ENCODE results near the gene ZBTB7C.

Gene ZBTB7C

DNA sequence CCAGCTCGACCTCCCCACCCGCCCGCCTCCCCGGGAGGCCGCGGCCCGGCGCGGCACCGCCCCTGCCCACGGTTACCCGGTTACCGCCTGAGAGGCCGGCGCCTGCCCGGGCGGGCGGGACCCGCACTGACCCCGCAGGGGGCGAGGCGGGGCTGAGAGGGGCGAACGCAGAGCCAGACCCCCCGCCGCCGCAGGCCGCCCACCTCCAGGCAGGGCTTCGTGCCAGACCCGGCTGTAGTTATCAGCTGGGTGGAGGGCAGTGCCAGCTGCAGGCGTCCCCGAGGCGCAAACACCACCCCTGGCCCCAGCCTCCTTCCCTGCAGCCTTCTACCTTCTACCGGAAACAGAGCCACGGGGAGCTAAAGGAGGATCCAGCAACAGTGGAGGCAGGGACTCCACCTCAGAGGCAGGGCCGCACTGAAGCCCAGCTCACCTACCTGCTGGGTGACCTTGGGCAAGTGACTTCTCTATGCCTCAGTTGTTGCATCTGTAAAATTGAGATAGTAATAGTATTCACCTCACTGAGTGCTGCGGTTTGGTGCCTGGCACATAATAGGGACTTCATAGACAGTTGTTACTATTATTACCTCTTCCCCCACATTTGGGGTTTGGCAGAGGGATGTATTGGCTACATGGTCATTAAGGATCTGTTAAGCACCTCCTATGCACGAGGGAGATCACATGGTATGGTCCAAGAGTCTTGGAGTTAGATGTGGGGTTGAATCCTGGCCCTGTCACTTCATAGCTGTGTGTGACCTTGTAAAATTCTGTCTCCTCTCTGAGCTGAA, 247.1 kb downstream of the ZBTB7C start:
- Histone ChIP-seq H3K4me3 (ENCODE audit: insufficient read length, low read depth) (peak overlapping the region; percentile 47), H3K36me3 (ENCODE audit: insufficient read depth, insufficient read length, low read length) (no peaks in the 10 kb centered on the region), H3K4me1 (ENCODE audit: insufficient read depth, insufficient read length) (peaks cover 14% of the 10 kb centered on the region), H3K27me3 (ENCODE audit: insufficient read depth, insufficient read length) (no peaks in the 10 kb centered on the region), H3K9me3 (ENCODE audit: insufficient read depth, low read length) (no peaks in the 10 kb centered on the region), H3K9ac (ENCODE audit: insufficient read length, low read depth) (peak overlapping the region; percentile 64)
- DNase-seq (ENCODE audit: low read depth, low spot score): no peak
- no peak for TF ChIP-seq YY1 (IDR thresholded peaks at IDR 0.05; ENCODE audit: insufficient read depth, insufficient read length)
- no peak for TF ChIP-seq SUZ12 (IDR thresholded peaks at IDR 0.05; ENCODE audit: extremely low read depth, insufficient read depth, insufficient read length)
- no peak for TF ChIP-seq ZNF274 (IDR thresholded peaks at IDR 0.05; ENCODE audit: low read depth, low read length)

DNA sequence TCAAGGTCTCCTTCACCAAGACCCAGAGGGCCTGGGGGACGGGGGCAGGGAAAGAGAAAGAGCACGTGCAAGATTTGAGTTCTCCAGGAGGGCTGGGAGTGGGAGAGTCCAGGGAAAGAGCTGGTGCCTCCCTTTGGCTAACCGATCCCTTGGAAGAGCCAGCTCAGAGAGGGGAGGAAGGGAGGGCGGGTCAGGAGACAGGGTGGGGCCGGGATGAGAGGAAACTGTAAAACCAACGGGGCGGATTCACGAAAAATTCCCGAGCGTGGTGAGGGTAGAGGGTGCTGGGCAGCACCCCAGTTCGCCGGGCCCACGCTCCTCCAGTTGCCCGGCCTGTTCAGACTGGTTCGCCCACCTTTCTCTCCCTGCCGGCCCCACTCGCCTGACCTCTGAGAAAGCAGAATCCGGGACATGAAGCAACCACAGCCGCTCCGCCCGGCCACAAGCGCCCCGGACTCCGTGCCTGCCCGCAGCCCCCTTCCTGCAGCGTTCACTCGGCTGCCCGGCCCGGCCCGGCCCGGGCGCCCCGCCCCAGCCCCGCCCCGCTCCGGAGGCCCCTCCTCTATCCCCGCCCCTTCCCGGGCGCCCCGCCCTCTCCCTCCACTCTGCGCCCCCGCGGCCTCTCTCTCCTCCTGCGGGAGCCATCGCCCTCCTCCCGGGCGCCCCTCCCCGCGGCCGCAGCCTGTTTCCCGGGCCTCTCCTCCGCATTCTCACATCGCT, 247.8 kb downstream of the ZBTB7C start:
- Histone ChIP-seq H3K27me3 (ENCODE audit: insufficient read depth, insufficient read length) (no peaks in the 10 kb centered on the region), H3K4me3 (ENCODE audit: insufficient read length, low read depth) (peak overlapping the region; percentile 55), H3K36me3 (ENCODE audit: insufficient read depth, insufficient read length, low read length) (no peaks in the 10 kb centered on the region), H3K4me1 (ENCODE audit: insufficient read depth, insufficient read length) (peaks cover 11% of the 10 kb centered on the region), H3K9me3 (ENCODE audit: insufficient read depth, low read length) (no peaks in the 10 kb centered on the region), H3K9ac (ENCODE audit: insufficient read length, low read depth) (peak overlapping the region; percentile 81)
- no peak for DNase-seq (ENCODE audit: low read depth, low spot score)
- TF ChIP-seq YY1 (IDR thresholded peaks at IDR 0.05; ENCODE audit: insufficient read depth, insufficient read length): no peak
- TF ChIP-seq SUZ12 (IDR thresholded peaks at IDR 0.05; ENCODE audit: extremely low read depth, insufficient read depth, insufficient read length): no peak
- no peak for TF ChIP-seq ZNF274 (IDR thresholded peaks at IDR 0.05; ENCODE audit: low read depth, low read length)

DNA sequence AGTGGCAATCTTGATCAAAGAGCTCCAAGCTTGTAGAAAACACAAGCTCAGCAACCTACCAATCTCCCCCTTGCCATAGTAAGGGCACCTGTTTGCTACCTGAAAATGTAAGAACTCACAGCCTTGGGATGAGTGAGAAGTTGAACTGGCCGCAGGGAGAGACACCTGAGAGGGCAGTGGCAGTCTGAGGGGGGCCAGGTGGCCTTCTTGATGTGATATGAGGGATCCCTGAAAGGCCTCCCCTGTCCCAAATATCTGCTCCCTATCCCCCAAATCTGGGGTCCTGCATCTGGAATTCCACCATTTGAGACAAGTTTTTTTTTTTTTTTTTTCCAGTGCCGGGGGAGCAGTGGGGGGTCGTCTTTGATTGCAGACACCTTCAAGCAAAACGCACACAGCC, 248.6 kb downstream of the ZBTB7C start:
- H3K27me3 ChIP-seq (ENCODE audit: insufficient read depth, insufficient read length): no peaks in the 10 kb centered on the region
- TF ChIP-seq ZNF274 (IDR thresholded peaks at IDR 0.05; ENCODE audit: low read depth, low read length) (no peak), YY1 (IDR thresholded peaks at IDR 0.05; ENCODE audit: insufficient read depth, insufficient read length) (no peak)
- no peak overlapping the region for H3K9ac ChIP-seq (ENCODE audit: insufficient read length, low read depth)

DNA sequence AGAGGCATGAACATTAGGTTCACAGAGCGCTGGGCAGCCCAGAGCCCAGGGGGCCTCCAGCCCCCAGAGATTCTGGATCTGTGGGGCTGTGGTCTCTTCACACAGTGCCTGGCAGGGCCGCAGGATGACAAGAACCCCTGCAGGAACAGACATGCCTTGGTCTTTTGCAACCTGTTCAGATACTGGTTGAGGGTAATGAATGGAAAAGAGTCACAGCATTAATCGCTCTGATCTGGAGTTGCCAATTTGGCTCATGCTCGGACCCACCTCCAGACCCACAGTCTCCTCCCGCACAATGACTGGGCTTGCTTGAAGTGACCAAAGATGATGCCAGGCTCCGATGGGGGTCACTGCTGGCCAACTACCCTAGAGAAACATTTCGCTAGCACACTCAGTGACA, 249.4 kb downstream of the ZBTB7C start:
- H3K27me3 ChIP-seq (ENCODE audit: insufficient read depth, insufficient read length): no peaks in the 10 kb centered on the region
- H3K4me3 ChIP-seq (ENCODE audit: insufficient read length, low read depth): no peak overlapping the region
- peaks cover 9% of the 10 kb centered on the region for H3K4me1 ChIP-seq (ENCODE audit: insufficient read depth, insufficient read length)
- H3K36me3 ChIP-seq (ENCODE audit: insufficient read depth, insufficient read length, low read length): no peaks in the 10 kb centered on the region
- DNase-seq (ENCODE audit: low read depth, low spot score): no peak
- no peak for TF ChIP-seq SUZ12 (IDR thresholded peaks at IDR 0.05; ENCODE audit: extremely low read depth, insufficient read depth, insufficient read length)
- no peak for TF ChIP-seq YY1 (IDR thresholded peaks at IDR 0.05; ENCODE audit: insufficient read depth, insufficient read length)
- TF ChIP-seq ZNF274 (IDR thresholded peaks at IDR 0.05; ENCODE audit: low read depth, low read length): no peak
- no peak overlapping the region for H3K9ac ChIP-seq (ENCODE audit: insufficient read length, low read depth)
- no peaks in the 10 kb centered on the region for H3K9me3 ChIP-seq (ENCODE audit: insufficient read depth, low read length)

More for the DNA sequence above, 248.6 kb downstream of the ZBTB7C start:
- Histone ChIP-seq H3K9me3 (ENCODE audit: insufficient read depth, low read length) (no peaks in the 10 kb centered on the region), H3K4me3 (ENCODE audit: insufficient read length, low read depth) (peak overlapping the region; percentile 55), H3K4me1 (ENCODE audit: insufficient read depth, insufficient read length) (peaks cover 11% of the 10 kb centered on the region), H3K36me3 (ENCODE audit: insufficient read depth, insufficient read length, low read length) (no peaks in the 10 kb centered on the region)
- DNase-seq (ENCODE audit: low read depth, low spot score): no peak

DNA sequence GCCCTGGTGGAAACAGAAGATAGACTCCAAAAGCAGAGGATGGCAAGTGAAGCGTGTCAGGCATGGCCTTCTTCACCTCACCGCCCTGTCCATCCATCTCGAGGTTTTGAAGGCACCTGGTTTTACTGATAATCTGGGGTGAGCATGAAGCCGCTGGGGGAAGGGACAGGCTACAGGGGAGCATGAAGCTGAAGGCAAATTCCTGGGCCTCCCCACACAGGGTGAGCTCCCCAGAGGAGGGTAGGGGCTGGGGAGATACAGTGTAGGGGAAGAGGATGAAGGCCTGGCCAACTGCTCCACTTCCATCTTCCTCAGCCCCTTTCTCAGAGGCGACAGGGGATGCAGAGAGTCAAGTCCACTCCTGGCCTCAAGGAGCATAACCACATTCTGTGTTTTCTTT, 250.5 kb downstream of the ZBTB7C start:
- no peaks in the 10 kb centered on the region for H3K36me3 ChIP-seq (ENCODE audit: insufficient read depth, insufficient read length, low read length)
- H3K9me3 ChIP-seq (ENCODE audit: insufficient read depth, low read length): no peaks in the 10 kb centered on the region
- no peak overlapping the region for H3K9ac ChIP-seq (ENCODE audit: insufficient read length, low read depth)
- H3K4me3 ChIP-seq (ENCODE audit: insufficient read length, low read depth): no peak overlapping the region
- TF ChIP-seq SUZ12 (IDR thresholded peaks at IDR 0.05; ENCODE audit: extremely low read depth, insufficient read depth, insufficient read length) (no peak), YY1 (IDR thresholded peaks at IDR 0.05; ENCODE audit: insufficient read depth, insufficient read length) (no peak), ZNF274 (IDR thresholded peaks at IDR 0.05; ENCODE audit: low read depth, low read length) (no peak)
- no peak for DNase-seq (ENCODE audit: low read depth, low spot score)
- H3K27me3 ChIP-seq (ENCODE audit: insufficient read depth, insufficient read length): no peaks in the 10 kb centered on the region
- H3K4me1 ChIP-seq (ENCODE audit: insufficient read depth, insufficient read length): peaks cover 6% of the 10 kb centered on the region

DNA sequence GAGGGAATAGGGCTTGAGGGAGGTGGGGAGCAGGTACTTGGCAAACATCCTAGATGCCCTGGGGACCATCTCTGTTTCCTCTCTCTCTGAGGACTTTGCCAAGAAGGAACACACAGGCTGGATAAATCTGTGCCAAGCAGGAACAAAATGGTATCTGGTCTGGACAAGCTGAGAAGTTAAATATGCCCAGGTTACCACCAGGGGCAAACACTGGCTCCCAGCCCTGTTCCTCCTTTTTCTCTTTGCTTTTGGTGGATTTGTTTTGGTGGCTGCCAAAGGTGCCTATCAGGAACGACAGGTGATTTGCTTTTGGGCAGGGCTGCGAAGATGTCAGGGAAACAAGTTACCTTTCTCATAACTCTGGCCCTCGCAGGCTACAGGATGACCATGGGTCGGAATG, 251.2 kb downstream of the ZBTB7C start:
- Histone ChIP-seq H3K4me1 (ENCODE audit: insufficient read depth, insufficient read length) (peaks cover 6% of the 10 kb centered on the region), H3K9ac (ENCODE audit: insufficient read length, low read depth) (no peak overlapping the region), H3K9me3 (ENCODE audit: insufficient read depth, low read length) (no peaks in the 10 kb centered on the region), H3K36me3 (ENCODE audit: insufficient read depth, insufficient read length, low read length) (no peaks in the 10 kb centered on the region), H3K4me3 (ENCODE audit: insufficient read length, low read depth) (no peak overlapping the region), H3K27me3 (ENCODE audit: insufficient read depth, insufficient read length) (no peaks in the 10 kb centered on the region)
- TF ChIP-seq ZNF274 (IDR thresholded peaks at IDR 0.05; ENCODE audit: low read depth, low read length) (no peak), YY1 (IDR thresholded peaks at IDR 0.05; ENCODE audit: insufficient read depth, insufficient read length) (no peak), SUZ12 (IDR thresholded peaks at IDR 0.05; ENCODE audit: extremely low read depth, insufficient read depth, insufficient read length) (no peak)
- no peak for DNase-seq (ENCODE audit: low read depth, low spot score)

DNA sequence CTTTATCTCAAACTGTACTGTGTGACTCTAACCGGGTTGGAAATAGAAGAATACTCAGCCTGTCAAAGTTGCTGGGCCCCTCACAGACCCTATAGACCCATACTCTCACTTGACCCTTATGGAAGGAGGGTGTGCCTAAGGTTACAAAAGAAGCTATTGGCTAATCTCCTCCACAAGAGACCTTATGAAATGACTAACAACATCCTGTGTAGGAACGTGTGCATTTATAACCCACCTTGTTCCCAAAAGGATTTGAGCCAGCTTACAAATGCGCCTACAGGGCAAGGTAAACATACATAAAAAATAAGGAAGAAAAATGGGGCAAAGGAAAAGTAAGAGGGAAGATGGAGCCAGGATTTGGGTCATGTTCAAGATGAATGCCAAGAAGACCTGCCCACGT, 253.3 kb downstream of the ZBTB7C start:
- no peak overlapping the region for H3K9ac ChIP-seq (ENCODE audit: insufficient read length, low read depth)
- no peaks in the 10 kb centered on the region for H3K9me3 ChIP-seq (ENCODE audit: insufficient read depth, low read length)
- H3K27me3 ChIP-seq (ENCODE audit: insufficient read depth, insufficient read length): no peaks in the 10 kb centered on the region
- DNase-seq (ENCODE audit: low read depth, low spot score): no peak
- no peak overlapping the region for H3K4me3 ChIP-seq (ENCODE audit: insufficient read length, low read depth)
- H3K4me1 ChIP-seq (ENCODE audit: insufficient read depth, insufficient read length): no peaks in the 10 kb centered on the region
- no peaks in the 10 kb centered on the region for H3K36me3 ChIP-seq (ENCODE audit: insufficient read depth, insufficient read length, low read length)
- TF ChIP-seq ZNF274 (IDR thresholded peaks at IDR 0.05; ENCODE audit: low read depth, low read length) (no peak), SUZ12 (IDR thresholded peaks at IDR 0.05; ENCODE audit: extremely low read depth, insufficient read depth, insufficient read length) (no peak), YY1 (IDR thresholded peaks at IDR 0.05; ENCODE audit: insufficient read depth, insufficient read length) (no peak)

Measured in NT2/D1 (cell line).